HG03175 (cell line): ENCODE measurements around the gene DOCK10.

Source experiments
- ATAC-seq: cut with Tn5 transposase; IDR thresholded peaks from one replicate; pipeline ENCODE4 v1.9.1; 2021; ENCODE audit warnings: mild to moderate bottlenecking, moderate library complexity; ENCODE audit not compliant: unreplicated experiment

The DOCK10 gene

DNA sequence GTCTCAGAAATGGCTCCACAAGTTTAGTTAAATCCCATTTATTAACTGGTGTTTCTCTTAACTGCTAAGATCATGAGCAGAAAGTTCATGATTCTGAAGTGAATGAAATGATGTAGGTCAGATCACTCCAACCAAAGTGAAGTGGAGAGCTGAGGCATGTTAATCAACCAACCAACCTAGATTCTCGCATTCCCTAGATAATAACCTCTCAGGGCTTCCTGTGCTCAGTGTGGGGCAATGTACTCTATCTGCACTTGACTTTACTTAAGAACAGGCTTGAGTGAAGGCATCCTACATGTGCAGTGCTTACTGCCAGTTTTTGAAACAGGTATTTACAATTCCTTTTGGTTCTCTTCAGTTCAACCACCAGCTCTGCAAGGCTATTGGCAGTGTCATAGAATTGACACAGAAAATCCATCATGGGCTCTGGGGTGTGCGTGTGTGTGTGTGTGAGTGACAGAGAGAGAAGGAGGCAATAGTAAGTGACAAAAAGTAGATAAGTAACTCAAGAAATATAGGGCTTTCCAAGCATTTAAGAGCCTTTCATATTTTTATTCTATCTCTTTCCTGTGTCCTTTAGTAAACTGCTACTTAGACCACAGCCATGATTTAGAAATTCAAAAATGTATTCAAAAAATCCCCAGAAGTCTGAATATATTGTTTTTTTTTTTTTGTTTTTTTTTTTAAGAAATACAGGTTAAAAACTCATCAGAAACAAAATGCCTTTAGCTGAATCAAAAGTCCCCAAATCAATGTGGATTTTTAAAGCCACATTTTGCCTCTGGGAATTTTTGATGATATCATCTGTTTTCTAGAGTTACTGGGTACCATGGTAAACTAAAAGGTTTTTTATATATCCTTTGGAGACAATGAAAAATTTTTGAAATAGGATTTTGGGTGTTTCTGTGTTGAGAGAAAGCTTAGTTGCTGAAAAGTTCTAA lies 28.6 kb downstream of the DOCK10 start:
- ATAC-seq: no peak

DNA sequence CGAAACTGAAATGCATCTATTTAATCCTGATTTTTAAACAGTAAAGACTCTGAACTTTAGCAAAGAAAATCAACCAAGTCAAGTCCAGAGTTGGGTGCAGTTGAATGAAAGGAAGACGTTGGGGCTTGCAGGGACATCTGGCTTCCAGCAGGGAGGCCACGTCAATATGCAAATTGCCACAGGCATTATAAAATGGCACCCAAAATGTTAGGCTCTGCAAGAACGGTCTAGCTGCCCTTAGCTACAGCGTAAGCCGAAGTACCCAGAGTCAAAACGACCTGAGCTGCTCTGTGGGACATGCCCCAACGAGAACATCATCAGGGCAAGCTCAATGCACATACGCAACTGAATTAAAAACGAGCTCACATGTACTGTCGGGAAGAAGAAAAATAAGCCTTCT lies 30.7 kb downstream of the DOCK10 start:
- no peak for ATAC-seq

DNA sequence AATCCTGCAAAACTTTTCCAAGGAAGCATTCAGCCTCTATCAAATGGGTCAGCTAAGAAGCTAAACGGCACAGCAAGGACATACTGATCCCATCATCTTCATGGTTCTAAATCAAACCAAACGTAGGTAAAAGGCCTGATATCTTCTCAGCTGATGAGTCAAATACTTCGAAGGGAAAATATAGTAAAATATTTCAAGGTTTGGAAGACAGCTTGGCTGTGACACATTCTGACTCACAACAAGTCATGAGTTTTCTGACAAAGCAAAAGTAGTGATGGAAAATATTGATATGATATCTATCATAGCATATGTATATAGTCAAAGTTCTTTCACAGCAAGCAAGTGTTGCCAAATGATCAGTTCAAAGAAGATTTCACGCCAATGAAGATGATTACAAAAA lies 31.5 kb downstream of the DOCK10 start:
- ATAC-seq: no peak

DNA sequence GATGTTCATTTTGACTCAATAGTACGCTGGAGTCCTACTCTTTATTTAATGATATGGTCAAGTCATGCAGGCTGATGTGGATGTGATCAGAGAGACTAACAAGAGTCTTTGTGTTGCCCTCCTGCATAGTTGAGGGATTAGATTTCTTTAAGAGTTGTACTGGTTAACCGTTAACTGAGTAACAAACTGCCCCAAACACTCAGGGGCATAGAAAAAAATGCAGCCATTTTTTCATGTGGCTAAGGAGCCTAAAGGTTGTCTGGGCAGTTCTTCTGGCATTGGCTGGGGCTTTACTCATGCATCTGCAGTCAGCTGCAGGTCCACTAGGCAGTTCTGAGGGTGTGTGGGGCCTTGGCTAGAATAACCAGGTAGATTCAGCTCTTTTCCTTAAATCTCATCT lies 32.5 kb downstream of the DOCK10 start:
- ATAC-seq: no peak

DNA sequence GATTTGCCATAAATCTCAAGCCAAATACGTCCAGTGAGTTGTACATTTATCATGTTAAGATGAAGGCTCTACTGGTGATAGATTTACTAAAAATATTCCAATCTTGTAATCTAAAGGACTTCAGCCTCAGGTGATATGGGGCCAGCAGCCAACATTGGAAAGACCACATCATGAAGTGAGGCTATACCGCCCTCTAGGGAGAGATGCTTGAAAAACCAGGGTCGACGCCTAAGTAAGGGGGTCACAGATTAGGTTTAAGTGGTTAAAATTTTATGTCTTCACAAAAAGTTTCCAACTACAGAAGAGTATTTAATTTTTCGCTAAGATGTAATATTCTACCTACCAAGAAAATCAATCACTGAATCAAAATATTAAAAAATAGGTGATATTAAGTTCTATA lies 33.3 kb downstream of the DOCK10 start:
- no peak for ATAC-seq

DNA sequence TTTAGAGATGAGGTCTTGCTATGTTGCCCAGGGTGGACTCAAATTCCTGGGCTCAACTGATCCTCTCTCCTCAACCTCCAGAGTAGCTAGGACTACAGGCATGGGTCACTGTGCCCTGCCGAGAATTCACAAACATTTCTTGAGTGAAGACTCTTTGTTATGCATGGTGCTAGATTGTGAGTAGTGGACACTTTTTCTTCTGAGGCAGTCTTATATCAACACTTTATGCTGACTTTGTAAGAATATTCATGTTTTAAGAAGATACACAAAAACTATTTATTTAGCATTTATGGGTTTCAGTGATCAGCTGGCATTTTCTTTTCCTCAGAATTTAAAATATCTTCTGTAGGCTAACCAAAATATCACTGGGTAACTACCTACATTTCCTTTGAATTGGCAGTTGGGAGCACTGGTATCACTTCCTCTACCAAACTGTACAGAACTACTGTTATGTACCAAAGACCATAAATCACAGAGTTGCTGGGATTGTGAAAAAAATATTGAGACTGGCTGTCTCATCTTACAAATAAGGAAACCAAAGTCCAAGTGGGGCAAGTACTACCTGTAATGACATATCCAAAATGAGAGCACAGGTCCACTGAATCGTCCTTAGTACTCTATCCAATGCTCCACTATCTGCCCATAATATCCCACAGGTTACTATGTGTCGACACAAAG lies 34.0 kb downstream of the DOCK10 start:
- peak; percentile 63 for ATAC-seq

DNA sequence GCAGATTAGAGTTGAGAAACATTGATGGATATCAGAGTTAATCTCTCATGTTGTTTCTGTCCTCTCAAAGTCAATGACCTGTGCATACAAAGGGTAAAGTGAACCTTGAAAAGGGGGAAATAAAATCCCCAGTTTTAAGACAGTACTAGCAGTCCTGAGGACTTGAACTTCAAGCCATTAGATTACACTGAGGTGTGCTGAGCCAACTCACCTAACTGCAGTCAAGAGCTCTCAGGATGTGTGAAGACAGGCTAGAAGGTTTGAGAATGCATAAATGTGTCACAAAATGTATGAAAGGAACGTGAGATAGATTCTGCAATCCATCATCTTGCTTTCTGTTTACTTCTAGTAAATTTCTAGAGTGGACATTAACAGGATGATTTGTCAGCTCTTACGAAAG lies 35.5 kb downstream of the DOCK10 start:
- ATAC-seq: no peak

DNA sequence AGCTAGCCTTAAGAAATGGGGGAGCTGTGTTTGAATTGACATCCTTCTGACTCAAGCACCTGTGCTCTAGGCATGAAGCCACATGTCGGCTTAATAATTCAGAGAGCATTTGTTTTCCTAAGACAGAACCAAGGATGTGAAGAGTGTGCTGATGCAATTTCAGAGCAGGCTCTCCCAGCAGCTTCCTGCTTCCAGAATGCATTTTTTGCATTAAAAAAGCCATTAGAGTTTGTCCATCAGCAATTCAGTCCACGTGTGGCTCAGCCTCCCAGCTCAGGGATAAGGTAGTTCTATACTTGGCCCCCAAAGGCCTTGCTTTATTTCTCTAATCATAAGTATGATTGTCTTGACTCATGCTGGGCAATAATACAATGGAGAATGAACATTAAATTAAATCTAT lies 37.7 kb downstream of the DOCK10 start:
- ATAC-seq: no peak

DNA sequence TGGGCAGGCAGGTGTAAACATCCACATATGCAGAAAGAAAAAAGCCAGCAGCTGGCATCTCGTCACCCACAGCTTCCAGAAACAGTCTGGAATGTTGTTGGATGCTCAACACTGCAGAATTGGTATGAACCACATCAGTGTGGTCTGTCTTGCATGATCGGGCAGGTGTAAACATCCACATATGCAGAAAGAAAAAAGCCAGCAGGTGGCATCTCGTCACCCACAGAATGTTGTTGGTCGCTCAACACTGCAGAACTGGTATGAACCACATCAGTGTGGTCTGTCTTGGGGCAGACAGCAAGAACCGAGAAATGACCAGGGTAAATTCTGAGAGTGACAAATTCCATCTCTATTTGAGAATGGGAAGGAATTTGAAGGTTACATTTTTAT lies 39.6 kb downstream of the DOCK10 start:
- ATAC-seq: peak; percentile 95

DNA sequence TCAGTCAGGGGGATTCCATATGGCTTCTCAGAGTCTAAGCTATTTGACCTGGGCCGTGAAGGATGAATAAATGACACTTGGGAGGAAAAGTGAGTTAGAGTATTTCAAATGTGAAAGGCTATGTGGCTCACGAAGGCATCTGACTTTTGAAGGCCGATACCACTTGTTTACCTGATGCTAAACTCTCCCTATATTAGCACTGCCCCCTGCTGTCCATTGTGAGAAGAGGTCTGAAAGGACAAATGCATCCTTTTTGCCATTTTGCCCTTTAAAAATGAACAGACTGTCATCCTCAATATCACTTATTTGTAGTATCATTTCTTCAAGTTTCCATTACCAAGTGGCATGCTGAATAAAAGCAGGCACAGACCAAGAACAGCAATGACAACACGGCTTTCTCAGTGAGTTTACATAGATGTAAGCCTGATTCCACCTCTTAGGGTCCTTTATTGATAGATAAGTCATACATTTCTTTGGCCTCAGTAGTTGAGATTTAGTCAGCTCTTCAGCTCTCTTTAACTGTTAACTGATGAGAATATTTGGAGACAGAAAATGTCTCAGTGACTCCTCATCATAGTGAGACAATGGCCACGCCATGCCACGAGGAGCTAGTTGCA lies 40.1 kb downstream of the DOCK10 start:
- ATAC-seq: peak; percentile 66

DNA sequence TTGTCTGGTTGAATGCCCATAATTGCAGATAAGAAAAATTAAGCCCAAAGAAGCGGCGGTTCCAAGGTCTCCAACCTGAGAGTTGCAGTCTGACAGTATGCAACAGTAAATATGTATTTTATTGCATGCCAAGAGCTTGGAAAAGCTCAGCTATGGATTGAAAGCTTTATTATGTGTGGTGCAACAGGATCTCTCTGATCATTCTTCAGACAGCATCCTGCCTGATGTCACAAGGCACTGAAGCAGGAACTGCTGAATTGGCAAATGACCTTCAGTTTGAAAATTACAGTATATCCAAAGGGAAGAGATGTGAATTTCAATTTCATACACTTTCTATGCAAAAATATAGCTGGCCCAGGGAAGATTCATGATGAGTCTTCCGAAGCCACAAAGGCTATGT lies 42.5 kb downstream of the DOCK10 start:
- no peak for ATAC-seq

DNA sequence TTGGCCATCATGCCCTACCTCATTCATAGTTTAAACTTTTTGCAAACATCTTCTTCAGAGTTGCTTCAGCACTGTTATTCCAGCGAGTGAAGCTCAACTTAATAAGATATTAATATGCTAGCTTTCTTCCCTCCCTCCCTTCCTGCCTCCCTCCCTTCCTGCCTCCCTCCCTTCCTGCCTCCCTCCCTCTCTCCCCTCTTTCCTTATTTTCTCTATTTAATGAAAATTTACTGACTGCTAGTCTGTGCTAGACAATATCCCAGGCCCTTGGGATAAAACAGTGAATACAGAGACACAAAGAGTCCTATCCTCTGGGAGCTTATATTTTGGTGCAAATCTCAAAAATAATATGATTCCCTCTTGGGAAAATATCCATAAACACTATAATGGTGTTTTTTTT lies 42.9 kb downstream of the DOCK10 start:
- no peak for ATAC-seq

DNA sequence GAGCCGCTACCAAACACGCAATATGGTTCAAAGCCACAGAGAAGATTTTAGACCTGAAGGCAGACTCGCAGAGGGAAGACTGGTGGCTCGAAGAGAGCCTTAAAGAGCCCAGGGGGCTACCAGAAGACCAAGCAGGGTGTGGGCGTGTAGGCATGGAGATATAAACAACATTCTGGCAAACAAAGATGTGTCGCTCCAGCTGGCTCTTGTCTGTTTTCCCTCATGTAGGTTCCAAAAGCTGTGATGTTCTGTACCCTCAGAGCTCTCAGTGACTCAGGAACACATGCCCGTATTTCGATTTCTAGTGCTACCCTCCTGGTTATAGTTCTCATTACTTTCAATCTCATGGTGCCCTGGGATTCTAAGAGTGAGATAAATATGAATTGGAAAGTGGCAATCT lies 44.5 kb downstream of the DOCK10 start:
- ATAC-seq: no peak

DNA sequence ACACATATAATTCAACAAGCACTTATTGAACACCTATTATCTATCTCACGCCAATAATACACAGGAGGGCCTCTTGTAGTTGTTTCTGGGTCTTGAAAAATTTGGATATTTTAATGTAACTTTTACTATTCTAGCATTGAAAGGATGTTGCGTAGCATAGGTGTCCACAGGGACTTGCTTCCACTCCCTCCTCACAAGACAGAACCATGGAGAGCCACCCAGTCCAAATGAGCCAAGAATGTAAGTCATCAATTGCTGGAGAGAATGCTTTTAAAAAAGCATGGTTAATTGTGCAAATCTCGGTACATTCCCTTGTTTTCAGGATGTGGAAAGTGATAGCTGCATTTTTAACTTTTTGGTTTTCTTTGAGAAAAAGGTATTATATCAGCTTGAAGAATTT lies 46.8 kb downstream of the DOCK10 start:
- no peak for ATAC-seq

DNA sequence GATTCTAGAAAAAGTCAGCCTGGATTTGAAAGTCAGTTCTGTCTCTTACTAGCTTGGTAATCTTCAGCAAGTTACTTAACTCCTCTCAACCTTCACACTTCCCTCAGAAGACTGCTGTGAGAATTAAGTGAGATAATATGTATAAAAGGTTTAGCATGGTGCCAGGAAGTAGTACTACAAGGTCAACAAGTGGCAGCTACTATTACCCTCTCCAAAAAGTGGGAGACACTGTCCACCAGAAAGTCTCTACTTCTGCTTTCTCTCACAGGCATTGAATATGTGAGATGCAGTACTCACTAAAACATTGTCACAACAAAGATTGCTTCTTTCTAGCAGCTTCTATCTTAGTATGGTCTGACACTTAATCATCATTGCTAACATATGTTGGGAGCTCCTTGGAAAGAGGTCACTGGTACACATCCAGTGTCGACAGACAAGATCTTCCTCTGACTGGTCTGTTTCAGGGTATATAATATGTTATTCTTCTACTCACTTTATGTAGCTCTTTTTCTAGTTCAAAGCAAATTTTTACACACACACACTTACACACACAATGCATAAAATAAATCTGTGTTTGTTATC lies 47.9 kb downstream of the DOCK10 start:
- ATAC-seq: peak; percentile 71

DNA sequence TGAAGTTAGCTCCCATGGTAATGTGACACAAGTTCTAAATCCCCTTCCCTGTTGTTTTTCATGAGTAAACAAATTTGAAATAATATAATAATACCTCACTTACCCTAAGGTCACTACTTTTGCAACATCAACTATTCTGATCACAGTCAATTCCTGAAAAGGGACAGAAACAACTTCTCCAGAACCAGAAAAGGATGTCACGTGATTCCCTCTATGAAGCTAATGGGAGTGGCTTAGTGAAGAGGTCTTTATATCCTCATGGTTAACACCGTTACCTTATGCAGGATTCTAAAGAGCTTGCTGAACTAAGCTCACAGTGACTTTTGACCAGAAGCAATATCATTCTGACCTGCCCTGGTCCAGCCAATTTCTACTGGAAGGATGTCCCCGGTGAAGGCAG lies 51.6 kb downstream of the DOCK10 start:
- no peak for ATAC-seq

DNA sequence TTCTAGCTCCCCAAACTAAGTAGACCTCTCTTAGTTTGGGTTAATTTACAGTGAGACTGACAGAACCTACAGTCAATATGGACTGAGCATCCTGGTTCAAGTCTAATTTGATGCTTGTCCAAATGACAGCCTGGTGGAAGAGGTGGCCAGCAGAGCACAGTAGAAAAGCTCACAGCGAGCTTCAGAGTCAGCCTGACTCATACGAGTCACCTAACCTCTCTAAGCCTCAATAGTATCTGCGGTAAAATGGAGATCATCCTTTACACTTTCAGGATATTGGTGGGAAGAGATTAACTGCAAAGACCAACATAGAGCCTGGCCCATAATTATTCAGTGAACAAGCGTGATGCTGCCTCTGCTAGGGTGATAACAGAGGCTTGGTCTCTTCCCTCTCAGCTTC lies 54.5 kb downstream of the DOCK10 start:
- no peak for ATAC-seq

DNA sequence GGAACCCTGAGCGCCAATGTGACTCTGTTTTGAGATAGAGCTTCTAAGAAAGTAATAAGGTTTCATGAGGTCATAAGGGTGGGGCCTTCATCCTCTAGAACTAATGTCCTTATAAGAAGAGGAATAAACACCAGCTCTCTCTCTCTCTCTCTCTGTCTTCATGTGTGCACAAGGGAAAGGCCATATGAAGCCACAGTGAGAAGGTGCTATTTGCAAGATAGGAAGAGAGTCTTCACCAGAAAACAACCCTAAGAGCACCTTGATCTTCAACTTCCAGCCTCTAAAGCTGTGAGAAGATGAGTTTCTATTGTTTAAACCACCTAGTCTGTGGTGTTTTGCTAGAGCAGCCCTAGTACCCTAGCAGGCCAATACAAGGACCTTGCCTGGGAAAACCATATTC lies 55.8 kb downstream of the DOCK10 start:
- ATAC-seq: no peak

DNA sequence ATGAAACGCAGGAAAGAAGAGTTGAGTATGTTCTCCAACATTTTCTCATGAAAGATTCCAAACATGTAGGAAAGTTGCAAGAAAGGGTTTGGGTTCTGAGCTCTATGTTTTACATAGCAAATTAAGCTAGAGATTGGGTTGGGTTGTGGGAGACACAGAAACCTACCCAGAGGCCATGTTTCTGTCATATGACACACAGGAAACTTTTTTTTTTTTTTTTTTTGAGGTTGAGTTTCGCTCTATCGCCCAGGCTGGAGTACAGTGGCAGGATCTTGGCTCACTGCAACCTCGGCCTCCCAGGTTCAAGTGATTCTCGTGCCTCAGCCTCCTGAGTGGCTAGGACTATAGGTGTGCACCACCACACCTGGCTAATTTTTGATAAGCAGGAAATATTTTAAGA lies 57.6 kb downstream of the DOCK10 start:
- ATAC-seq: no peak

DNA sequence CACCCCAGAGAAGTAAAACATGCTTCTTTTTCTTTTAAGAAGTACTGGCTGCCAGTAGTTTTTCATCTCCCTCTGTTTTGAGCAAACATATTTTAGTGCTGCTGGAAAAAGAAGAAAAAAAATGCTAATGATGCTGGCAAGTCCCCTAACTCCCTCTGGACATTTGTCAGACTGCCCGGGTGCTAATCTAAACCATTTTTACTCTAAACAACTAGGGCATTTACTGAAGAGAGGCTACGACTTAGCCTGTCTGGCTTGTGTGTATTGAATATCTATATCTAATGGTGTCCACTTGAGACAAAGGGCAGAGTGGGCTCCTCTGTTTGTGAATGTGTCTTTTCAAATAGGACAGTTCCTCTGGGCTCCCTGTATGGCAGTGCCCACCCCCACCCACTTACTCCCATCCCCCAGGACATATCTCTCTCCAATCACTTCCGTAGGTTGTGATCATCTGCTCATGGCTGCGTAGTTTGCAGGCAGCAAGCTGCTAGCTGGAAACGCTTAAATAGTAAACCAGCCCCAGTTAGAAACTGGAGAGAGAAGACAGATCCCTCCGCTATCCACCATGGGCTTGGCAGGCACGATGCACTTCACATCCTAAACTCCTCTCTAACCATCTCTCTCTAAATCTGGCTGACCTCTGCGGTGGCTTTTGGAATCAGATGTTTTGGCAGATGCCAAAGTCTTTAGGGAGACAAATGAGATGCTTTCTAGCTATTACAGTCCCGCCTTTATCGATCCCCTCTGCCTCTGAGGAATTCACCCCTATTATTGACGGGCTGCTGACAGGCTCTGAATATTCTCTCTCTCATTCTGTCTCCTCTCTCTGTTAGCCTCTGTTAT lies 58.3 kb downstream of the DOCK10 start:
- ATAC-seq: no peak
